K562 (cell line): ENCODE results near the gene SLC13A3. TPM values are rescaled to one million over a fixed set of nuclear protein-coding genes. Genes with fewer than 3 reads are reported as not detected.

Source experiments
- ATAC-seq: fragments of 200-7000 bp; cut with Tn5 transposase; 3 replicates; pipeline ENCODE4 v1.9.1; 2020; ENCODE audit warnings: moderate library complexity
- BruUV-seq: library from RNA; stranded (reverse); fragments of 400-500 nt; replicated peaks from 2 replicates; lab custom pipeline; 2021; lab: Mats Ljungman, UMichigan
- CTCF ChIA-PET: fragments of 300-600 bp; formaldehyde crosslinking; extraction: SDS; loops from one replicate; lab custom pipeline; 2021; ENCODE audit warnings: low intra/inter-chr PET ratio; lab: Yijun Ruan, JAX
- POLR2A ChIA-PET: fragments of 300-600, 350-650 bp; sonication (Branson Sonifier 250); formaldehyde crosslinking; extraction: SDS; loops from one replicate; lab custom pipeline; 2021; ENCODE audit warnings: antibody characterized with exemption, inconsistent platforms; lab: Yijun Ruan, JAX
- DNase-seq, 4 experiments: peaks; one replicate each; pipeline versions ENCODE4 v3.0.0 to v3.0.0-alpha.2; 2011 to 2018; ENCODE audit warnings: low spot score in 3 of 4, mixed read lengths in 3 of 4; ENCODE audit errors: extremely low read depth in 1 of 4
- FAIRE-seq: peaks from 2 replicates; lab custom pipeline; 2011; peaks lifted over from hg19 to GRCh38; lab: Jason Lieb, UNC
- H2AFZ ChIP-seq: 2 replicates; pipeline ENCODE4 v1.6.0; 2011; ENCODE audit warnings: low read depth, low read length, control low read depth, inconsistent platforms
- H3K27ac ChIP-seq: fragments of 200-600 bp; 3 replicates; pipeline ENCODE4 v1.8.0; 2011; ENCODE audit warnings: low read depth, mild to moderate bottlenecking, control low read depth, inconsistent platforms, low read length, moderate library complexity, mixed read lengths; ENCODE audit errors: extremely low read depth
- H3K27me3 ChIP-seq, 2 experiments: fragments of 300-600 bp in 1 of 2; 2 replicates in 1 of 2; 3 replicates in 1 of 2; pipeline versions ENCODE4 v1.6.0 to v1.8.0; 2011; ENCODE audit warnings: inconsistent platforms in 2 of 2, low read length in 2 of 2, mild to moderate bottlenecking in 1 of 2, mixed read lengths in 1 of 2, moderate library complexity in 1 of 2; ENCODE audit not compliant: control insufficient read depth in 2 of 2, insufficient read depth in 2 of 2
- H3K36me3 ChIP-seq: fragments of 300-600 bp; 3 replicates; pipeline ENCODE4 v1.8.0; 2011; ENCODE audit warnings: mild to moderate bottlenecking, low read length, inconsistent platforms; ENCODE audit not compliant: control insufficient read depth, insufficient read depth
- H3K4me1 ChIP-seq, 2 experiments: fragments of 200-600 bp in 1 of 2; replicated peaks in 1 of 2; 2 replicates in 1 of 2; 3 replicates in 1 of 2; pipeline versions ENCODE4 v1.5.1 to v1.8.0; 2011; ENCODE audit warnings: inconsistent platforms in 2 of 2, low read length in 2 of 2, mild to moderate bottlenecking in 1 of 2, mixed read lengths in 1 of 2, moderate library complexity in 1 of 2; ENCODE audit not compliant: control insufficient read depth in 2 of 2, insufficient read depth in 2 of 2
- H3K4me2 ChIP-seq: 2 replicates; pipeline ENCODE4 v1.6.1; 2011; ENCODE audit warnings: low read length, control low read depth, inconsistent platforms, mixed read lengths; ENCODE audit not compliant: insufficient read depth
- H3K4me3 ChIP-seq: fragments of 200-600 bp; sonication (generic), shearing (Covaris generic); 2 replicates; pipeline ENCODE4 v1.5.1; 2016; ENCODE audit warnings: control low read depth, inconsistent platforms
- H3K79me2 ChIP-seq: fragments of 200-600 bp; 3 replicates; pipeline ENCODE4 v1.8.0; 2011; ENCODE audit warnings: low read length, inconsistent platforms; ENCODE audit not compliant: control insufficient read depth, insufficient read depth
- H3K9ac ChIP-seq, 2 experiments: 2 replicates each; pipeline versions ENCODE4 v1.6.0 to v1.6.1; 2011; ENCODE audit warnings: low read depth in 2 of 2, low read length in 2 of 2, control low read depth in 1 of 2, inconsistent platforms in 1 of 2, mild to moderate bottlenecking in 1 of 2, mixed read lengths in 1 of 2; ENCODE audit not compliant: insufficient read depth in 1 of 2
- H3K9me1 ChIP-seq: one replicate; pipeline ENCODE4 v1.6.0; 2011; ENCODE audit warnings: inconsistent platforms, mild to moderate bottlenecking, low read length, moderate library complexity; ENCODE audit not compliant: control insufficient read depth, insufficient read depth
- H3K9me3 ChIP-seq: replicated peaks from 2 replicates; pipeline ENCODE4 v1.5.1; 2011; ENCODE audit warnings: low read depth, low read length, inconsistent platforms; ENCODE audit not compliant: control insufficient read depth, insufficient read depth
- H4K20me1 ChIP-seq: replicated peaks from 2 replicates; pipeline ENCODE4 v1.6.1; 2011; ENCODE audit warnings: low read length, inconsistent platforms, mixed read lengths; ENCODE audit not compliant: control insufficient read depth, insufficient read depth
- KAT2B ChIP-seq: IDR thresholded peaks from one replicate; pipeline ENCODE4 v1.6.1; 2012; ENCODE audit warnings: low read depth, mild to moderate bottlenecking, control low read depth, inconsistent platforms, low read length, moderate library complexity
- MAFG ChIP-seq: fragments of 450-650 bp; conservative IDR thresholded peaks from 2 replicates; pipeline ENCODE4 v1.6.1; 2016; ENCODE audit warnings: missing genetic modification characterization, missing compliant biosample characterization
- SMARCA5 ChIP-seq: fragments of 450-650 bp; IDR thresholded peaks from 2 replicates; pipeline ENCODE4 v1.6.1; 2016
- ZNF518B ChIP-seq: fragments of 250-450 bp; sonication (Bioruptor Pico); IDR thresholded peaks from 2 replicates; pipeline ENCODE4 v1.5.0; 2021; ENCODE audit warnings: mild to moderate bottlenecking, moderate library complexity
- WGBS: fragments of 100-300 bp; shearing (Covaris generic); methylation state at CpG from one replicate; pipeline ENCODE4 v1.1.6; 2016; ENCODE audit warnings: low coverage, mixed read lengths; ENCODE audit not compliant: insufficient coverage; ENCODE audit errors: missing lambda C conversion rate; 5-methylcytosine and 5-hydroxymethylcytosine counted together
- in situ Hi-C: fragments of 300-500 bp; cut with MboI; formaldehyde crosslinking; loops from 4 replicates; pipeline ENCODE4 v1.15.0; 2018; ENCODE audit warnings: inconsistent platforms, mixed read lengths
- intact Hi-C: fragments of 100-400 bp; cut with micrococcal nuclease; formaldehyde crosslinking; loops from 2 replicates; pipeline ENCODE4 v1.14.2; 2022
- polyA plus RNA-seq, 8 experiments: library from polyadenylated mRNA; depleted of rRNA in 4 of 8; stranded (reverse) in 5 of 8; unstranded in 3 of 8; fragments of >200 nt; fragmentation: Nextera tagmentation in 2 of 8; fragmentation: Illumina TruSeq in 1 of 8; extraction: Ambion mirVana in 2 of 8; extraction: Trizol in 1 of 8; gene quantifications; 2 replicates each; pipeline versions ENCODE4 v1.2.1 to v1.2.3, GENCODE V29; 2011 to 2014; ENCODE audit warnings: inconsistent platforms in 1 of 8, missing spikeins in 1 of 8
- total RNA-seq, 7 experiments: library from RNA; depleted of rRNA in 6 of 7; stranded (reverse); fragments of >200 nt in 6 of 7; fragmentation: Illumina TruSeq in 2 of 7; extraction: Trizol in 2 of 7; gene quantifications; 2 replicates each; pipeline versions ENCODE4 v1.2.1 to v1.2.3, GENCODE V29; 2011 to 2021; ENCODE audit warnings: low replicate concordance in 1 of 7

Gene SLC13A3
- total and polyA plus RNA-seq, 9 of the 15 experiments (the other 6 are each of a cell fraction or from before 2014, with no cell fraction given), result 5.5 to 16.4 (median 8.5) TPM

GRCh38 chr20:46580613-46581205 is 70.5 kb downstream of the SLC13A3 start (continued):
- no peak for TF ChIP-seq KAT2B

- ChIA-PET POLR2A (no interaction called here), CTCF (no interaction called here)
- Histone ChIP-seq H3K9me3 (no peaks in the 10 kb centered on the region), H2AFZ (no peak overlapping the region), H4K20me1 (no peaks in the 10 kb centered on the region; the same call in 1 of the 2 replicates)
- no peak for ATAC-seq
- no peak for FAIRE-seq
- in situ Hi-C loops, result no loop called here
- WGBS, result 36% methylated on average over 5 of the region's 7 CpGs
- intact Hi-C loops, result no loop called here
- TF ChIP-seq MAFG (no peak), ZNF518B (CRISPR knock-in tag) (no peak), SMARCA5 (no peak)
- TF ChIP-seq, all 486 proteins: peak for 0
- H3K4me2 ChIP-seq, result no peak overlapping the region
- H3K27me3 ChIP-seq, result no peaks in the 10 kb centered on the region
- H3K79me2 ChIP-seq, result no peaks in the 10 kb centered on the region
- BruUV-seq, result no TSS peak
- H3K4me1 ChIP-seq, result peaks cover 7 to 8% of the 10 kb centered on the region in 2 experiments; a peak in 3 of 5 replicates
- no peaks in the 10 kb centered on the region for H3K9me1 ChIP-seq
- H3K27ac ChIP-seq, result no peak overlapping the region
- no peak for DNase-seq
- no peak overlapping the region for H3K4me3 ChIP-seq
- H3K36me3 ChIP-seq, result no peaks in the 10 kb centered on the region
- no peak overlapping the region for H3K9ac ChIP-seq
Observed at GRCh38 chr20:46578745-46579144, 72.5 kb downstream of the SLC13A3 start.
